NCI-H1417 treated with DMSO at 0.1 percent for 48 hours (cell line): ENCODE measurements around the gene SBF1.

ENCODE experiments used
- DNase-seq: peaks from one replicate; lab custom pipeline; 2025; lab: John Stamatoyannopoulos, UW

Gene SBF1

DNA sequence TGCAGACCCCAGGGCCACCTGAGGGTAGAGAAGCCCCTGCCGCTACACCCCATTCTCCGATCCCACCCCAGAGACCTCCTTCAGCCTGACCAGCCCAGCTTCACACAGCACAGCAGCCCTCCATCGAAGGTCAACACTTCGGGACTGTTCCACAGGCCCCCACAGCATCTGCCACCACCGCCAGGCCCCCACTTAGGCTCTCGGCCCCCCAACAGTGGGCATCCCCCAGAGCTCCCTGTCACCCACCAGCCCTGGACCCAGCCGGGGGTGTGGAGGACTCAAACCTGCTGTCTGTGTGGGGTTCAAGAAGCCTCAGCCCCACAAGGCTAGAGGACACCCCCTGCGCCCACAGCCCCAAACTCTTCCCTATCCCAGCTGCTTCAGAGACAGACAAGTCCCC, 6.2 kb downstream of the SBF1 start:
- no peak for DNase-seq

GRCh38 chr22:50467773-50468440, 6.9 kb downstream of the SBF1 start:
- DNase-seq = no peak

- DNase-seq = no peak
These were observed 7.5 kb downstream of the SBF1 start for GRCh38 chr22:50467341-50467740.

DNA sequence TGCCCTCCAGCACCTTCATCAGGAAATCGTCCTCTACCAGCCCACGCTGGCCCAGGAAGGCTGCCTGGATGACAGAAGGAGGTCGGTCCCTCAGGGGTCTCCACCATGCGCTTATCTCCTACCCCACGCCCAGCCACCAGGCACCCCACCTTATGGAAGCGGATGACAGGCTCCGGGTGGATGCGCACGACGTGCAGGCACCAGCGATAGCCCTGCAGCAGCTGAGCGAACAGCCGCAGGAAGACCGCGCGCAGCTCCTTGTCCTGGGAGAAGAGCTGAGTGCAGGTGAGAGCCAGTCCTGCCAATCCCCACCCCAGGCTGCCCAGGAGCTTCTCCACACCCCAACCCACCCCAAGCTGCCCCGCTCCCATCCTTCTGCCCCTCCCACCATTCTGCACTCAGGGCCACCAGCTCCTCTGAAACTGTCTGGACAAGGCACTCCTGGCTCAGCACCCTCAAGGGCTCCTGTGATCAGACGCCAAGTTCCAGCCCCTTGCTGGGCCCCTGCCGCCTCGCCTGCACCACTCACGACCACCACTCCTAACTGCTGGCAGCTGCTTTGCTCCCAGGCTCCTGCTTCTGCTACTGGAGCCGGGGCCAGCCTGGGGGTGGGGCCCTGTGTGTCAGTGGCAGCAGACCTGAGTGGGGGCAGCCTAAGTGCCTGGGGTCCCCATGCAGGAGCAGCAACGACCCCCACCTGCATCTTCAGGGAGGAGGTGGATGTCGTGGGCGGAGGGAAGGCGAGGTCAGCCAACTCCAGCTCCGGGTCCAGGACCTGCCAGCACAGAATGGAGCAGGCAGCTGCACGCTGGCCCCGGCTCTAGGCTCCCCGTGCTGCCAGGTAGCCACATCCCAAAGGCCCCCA, 9.5 kb downstream of the SBF1 start:
- no peak for DNase-seq

- DNase-seq = no peak
These were observed 10.4 kb downstream of the SBF1 start for GRCh38 chr22:50464451-50464850.

DNA sequence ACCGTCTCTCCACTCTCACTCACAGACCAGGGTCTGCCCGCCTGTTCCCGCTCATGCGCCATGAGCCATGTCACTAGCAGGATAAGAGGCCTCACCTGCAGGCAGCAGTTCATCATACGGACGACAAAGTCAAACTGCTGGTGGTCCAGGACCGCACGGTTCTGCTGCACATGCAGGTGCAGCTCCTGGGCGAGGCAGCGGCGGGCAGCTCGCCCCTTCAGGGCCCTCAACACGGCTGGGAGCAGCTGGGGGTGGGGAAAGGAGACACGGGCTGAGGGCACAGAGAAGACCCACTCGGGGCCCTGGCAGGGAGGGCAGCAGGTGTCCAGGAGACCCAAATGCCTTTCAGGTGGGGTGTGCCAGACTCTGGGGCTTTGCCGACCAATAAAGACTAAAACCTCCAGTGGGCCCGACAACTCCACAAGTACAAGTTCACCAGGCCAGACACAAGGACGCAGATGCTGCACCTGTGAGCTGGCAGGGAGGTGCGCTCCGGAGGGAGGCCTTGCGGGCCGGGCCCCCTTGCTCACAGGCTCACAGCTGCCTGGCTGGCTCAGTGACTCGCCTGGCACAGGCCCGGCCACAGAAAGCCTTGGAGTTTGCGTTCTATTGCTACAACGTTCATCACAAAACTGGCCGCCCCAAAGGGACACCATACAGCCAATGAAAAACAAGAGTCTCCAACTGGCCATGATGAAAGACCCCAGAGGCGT, 11.5 kb downstream of the SBF1 start:
- no peak for DNase-seq

DNA sequence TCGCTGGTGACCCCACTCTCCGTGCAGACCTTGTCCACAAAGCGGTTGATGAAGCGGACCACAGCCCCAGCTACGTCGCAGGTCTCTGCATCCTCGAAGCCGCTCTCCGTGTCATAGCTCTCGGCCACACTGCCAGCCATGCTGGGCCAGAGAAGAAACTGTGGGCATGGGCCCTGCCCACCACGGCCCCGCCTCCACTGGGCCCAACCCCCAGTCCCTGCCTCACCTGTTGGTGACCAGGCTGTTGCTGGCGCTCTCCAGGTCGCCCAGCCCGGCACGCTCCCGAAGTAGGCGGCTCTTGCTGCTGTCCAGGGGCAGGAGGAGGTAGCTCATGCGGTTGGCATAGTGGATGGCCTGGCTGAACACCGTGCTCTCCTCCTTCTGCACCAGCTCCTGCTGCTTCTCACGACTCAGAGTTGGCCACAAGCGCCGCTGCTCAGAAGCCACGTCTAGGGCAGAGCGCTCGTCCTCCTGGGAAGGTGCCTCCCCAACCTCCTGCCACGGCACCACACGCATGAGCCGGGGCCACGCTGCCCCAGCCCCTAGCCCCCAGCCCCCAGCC, 12.8 kb downstream of the SBF1 start:
- no peak for DNase-seq

GRCh38 chr22:50461536-50461935, 13.3 kb downstream of the SBF1 start:
- DNase-seq = no peak

GRCh38 chr22:50460938-50461337, 13.9 kb downstream of the SBF1 start:
- DNase-seq = no peak

DNA sequence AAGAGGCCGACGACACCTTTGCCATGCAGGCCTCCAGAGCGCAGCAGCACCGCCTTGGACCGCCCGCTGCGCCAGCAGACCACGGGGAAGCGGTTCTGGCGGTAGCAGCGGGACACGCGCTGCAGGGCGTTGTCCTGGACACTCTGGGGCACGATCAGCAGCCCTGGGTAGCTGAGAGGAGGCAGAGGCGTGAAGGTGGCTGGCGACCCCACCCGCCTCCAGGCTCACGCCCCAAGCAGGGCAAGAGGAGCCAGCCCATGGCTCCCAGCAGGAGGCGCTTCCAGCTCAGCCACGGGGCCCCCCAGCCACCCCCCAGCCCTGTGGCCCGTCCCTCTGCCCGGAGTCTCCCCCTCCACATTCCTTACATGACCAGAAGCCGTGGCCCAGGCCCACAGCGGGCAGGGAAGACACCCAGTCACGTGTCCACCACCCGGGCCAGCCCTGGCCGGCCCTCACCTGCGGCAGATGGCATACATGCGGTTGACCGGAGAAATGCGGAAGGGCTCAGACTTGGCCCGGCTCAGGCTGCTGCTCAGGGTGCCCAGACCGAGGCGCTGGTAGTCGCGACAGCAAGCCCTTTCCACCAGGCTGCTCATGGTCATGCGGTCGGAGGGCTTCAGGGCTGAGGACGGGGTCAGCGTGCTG, 15.2 kb downstream of the SBF1 start:
- no peak for DNase-seq

GRCh38 chr22:50459016-50459415, 15.8 kb downstream of the SBF1 start:
- DNase-seq = no peak

DNA sequence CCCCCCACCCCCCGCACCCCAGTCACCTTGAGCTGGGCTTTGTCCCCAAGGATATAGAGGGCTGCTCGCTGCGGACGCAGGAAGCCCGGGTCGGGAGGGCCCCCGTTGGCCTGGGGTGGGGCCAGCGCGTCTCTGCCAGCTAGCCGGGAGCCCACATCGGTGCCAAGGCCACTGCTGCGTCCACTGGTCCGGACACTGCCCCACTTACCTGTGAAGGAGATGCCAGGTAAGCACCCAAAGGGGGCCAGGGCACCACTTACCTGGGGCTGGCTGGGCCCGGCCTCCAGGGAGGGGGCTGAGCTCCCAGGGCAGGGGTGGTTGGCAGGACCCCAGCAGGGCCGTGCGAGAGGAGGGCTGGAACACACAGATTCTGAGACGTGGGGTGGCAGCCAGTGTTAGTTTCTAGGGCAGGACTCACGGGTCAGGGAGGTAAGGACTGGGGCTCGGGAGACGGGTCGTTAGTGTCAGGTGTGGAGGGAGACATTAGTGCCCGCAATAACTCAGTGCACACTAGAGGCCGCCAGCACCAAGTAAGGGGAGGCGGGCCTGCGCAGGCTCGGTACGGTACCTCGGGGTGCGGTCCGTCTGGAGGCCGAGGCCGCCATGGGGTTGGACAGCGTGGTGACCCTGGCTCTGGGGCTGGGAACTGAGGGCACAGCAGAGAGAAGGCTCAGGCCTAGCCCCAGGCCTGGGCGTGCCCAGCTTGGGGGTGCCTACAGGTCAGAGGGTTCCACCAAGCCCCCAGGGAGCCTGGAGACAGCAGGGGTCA, 18.2 kb downstream of the SBF1 start:
- DNase-seq = no peak

- no peak for DNase-seq
These were observed 18.8 kb downstream of the SBF1 start for GRCh38 chr22:50456026-50456425.

GRCh38 chr22:50455201-50455600, 19.6 kb downstream of the SBF1 start:
- no peak for DNase-seq

DNA sequence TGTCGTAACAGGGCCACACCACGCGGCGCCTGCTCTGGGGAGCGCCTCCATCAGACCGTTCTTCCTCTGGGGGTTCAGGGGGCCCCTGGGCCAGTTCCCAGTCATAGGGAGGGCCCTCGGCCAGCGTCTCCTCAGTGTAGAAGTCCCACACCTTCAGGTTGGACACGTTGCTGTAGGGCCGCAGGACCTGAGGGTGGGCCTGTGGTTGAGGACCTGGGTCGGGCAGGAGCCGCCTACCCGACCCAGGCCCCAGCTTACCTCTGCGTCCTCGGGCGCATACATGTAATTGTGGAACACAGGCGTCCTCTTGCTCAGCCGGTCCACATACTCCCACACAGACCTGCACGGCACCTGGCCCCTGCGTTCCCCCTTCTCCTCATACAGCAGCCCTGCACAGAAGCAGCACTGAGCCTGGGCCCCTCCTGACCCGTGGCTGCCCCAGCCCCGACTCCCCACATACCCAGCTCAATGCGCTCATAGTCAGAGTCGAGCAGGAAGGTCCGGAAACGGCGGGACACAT, 20.2 kb downstream of the SBF1 start:
- no peak for DNase-seq

- DNase-seq = no peak
These were observed 22.2 kb downstream of the SBF1 start for GRCh38 chr22:50452649-50453048.

- DNase-seq = no peak
These were observed 27.0 kb downstream of the SBF1 start for GRCh38 chr22:50447576-50448551.

GRCh38 chr22:50446708-50447575, 27.9 kb downstream of the SBF1 start:
- DNase-seq = no peak
